Suppressor macrophage treated with lipopolysaccharide for 4 hours (primary cell): ENCODE results near the gene NDOR1.
"Not testable (repeated sequence)": the region's sequence is repeated elsewhere in the genome, so short reads cannot be mapped to it uniquely, and the experiment has no call there.

Source experiments
- DNase-seq: peaks from one replicate; pipeline ENCODE4 v3.0.0-alpha.2; 2020

Gene NDOR1

GRCh38 chr9:137233143-137233980 lies 27.9 kb downstream of the NDOR1 start:
- DNase-seq, result no peak

- DNase-seq, result no peak
Measured at GRCh38 chr9:137234055-137234697, 28.7 kb downstream of the NDOR1 start.

- no peak for DNase-seq
Measured at GRCh38 chr9:137234758-137235423, 29.4 kb downstream of the NDOR1 start.

GRCh38 chr9:137235424-137236237 lies 30.1 kb downstream of the NDOR1 start:
- DNase-seq, result no peak

- DNase-seq, result peak; percentile 90
Measured at GRCh38 chr9:137236238-137236935, 30.9 kb downstream of the NDOR1 start.

GRCh38 chr9:137236936-137237421 lies 31.5 kb downstream of the NDOR1 start:
- no peak for DNase-seq

- DNase-seq, result no peak
Measured at GRCh38 chr9:137237759-137238726, 32.5 kb downstream of the NDOR1 start.

GRCh38 chr9:137239541-137240200 lies 34.2 kb downstream of the NDOR1 start:
- not testable (repeated sequence) for DNase-seq

GRCh38 chr9:137240318-137240840 lies 34.9 kb downstream of the NDOR1 start:
- DNase-seq, result peak; percentile 75

GRCh38 chr9:137240841-137241489 lies 35.5 kb downstream of the NDOR1 start, which contains the start of gene TUBB4B:
TSS of gene TUBB4B (plus strand) at chr9:137241287. CDS start at chr9:137241361, 74 bp downstream.
- peak; percentile 100 for DNase-seq

GRCh38 chr9:137241490-137242268 lies 36.2 kb downstream of the NDOR1 start:
- DNase-seq, result peak; percentile 79

- DNase-seq, result no peak
Measured at GRCh38 chr9:137242269-137243203, 37.0 kb downstream of the NDOR1 start.

- DNase-seq, result not testable (repeated sequence)
Measured at GRCh38 chr9:137243266-137243625, 37.7 kb downstream of the NDOR1 start.

GRCh38 chr9:137243626-137244485 lies 38.4 kb downstream of the NDOR1 start:
- DNase-seq, result no peak

GRCh38 chr9:137244486-137245449 lies 39.3 kb downstream of the NDOR1 start:
- no peak for DNase-seq
